Neural cell (in vitro differentiated cells): ENCODE data around the gene YPEL4. TPM values are rescaled to one million over a fixed set of nuclear protein-coding genes. Genes with fewer than 3 reads are reported as not detected.

Experiments used
- H2AFZ ChIP-seq: fragments of 200-600, 300-800 bp; sonication (generic), shearing (Covaris generic); 2 replicates; pipeline ENCODE4 v1.6.0; 2014; ENCODE audit warnings: low read depth, mild to moderate bottlenecking, antibody characterized with exemption, low read length, moderate library complexity
- H3F3A ChIP-seq: fragments of 200-600 bp; shearing (Covaris generic); 2 replicates; pipeline ENCODE4 v1.6.1; 2016; ENCODE audit warnings: mild to moderate bottlenecking, moderate library complexity, mixed read lengths, antibody characterized with exemption, low read length; ENCODE audit not compliant: insufficient read depth, poor library complexity, severe bottlenecking
- H3K27ac ChIP-seq: fragments of 200-600, 300-800 bp; sonication (generic), shearing (Covaris generic); 2 replicates; pipeline ENCODE4 v1.5.1; 2014; ENCODE audit warnings: mild to moderate bottlenecking, low read length, moderate library complexity
- H3K27me3 ChIP-seq: fragments of 300-800, 200-600 bp; sonication (generic), shearing (Covaris generic); 2 replicates; pipeline ENCODE4 v1.6.0; 2014; ENCODE audit warnings: mild to moderate bottlenecking, low read depth, low read length, moderate library complexity; ENCODE audit not compliant: insufficient read depth
- H3K36me3 ChIP-seq: fragments of 300-800, 200-600 bp; sonication (generic), shearing (Covaris generic); 2 replicates; pipeline ENCODE4 v1.5.1; 2014; ENCODE audit warnings: mild to moderate bottlenecking, antibody characterized with exemption, low read length, moderate library complexity; ENCODE audit not compliant: insufficient read depth
- H3K4me2 ChIP-seq: fragments of 300-800, 200-600 bp; sonication (generic), shearing (Covaris generic); 2 replicates; pipeline ENCODE4 v1.6.0; 2014; ENCODE audit warnings: mild to moderate bottlenecking, low read length
- H3K4me3 ChIP-seq: fragments of 300-800, 200-600 bp; sonication (generic), shearing (Covaris generic); 2 replicates; pipeline ENCODE4 v1.5.1; 2014; ENCODE audit warnings: mild to moderate bottlenecking, low read length, moderate library complexity
- H3K79me2 ChIP-seq: fragments of 200-600 bp; shearing (Covaris generic); replicated peaks from 2 replicates; pipeline ENCODE4 v1.6.0; 2014; ENCODE audit warnings: mild to moderate bottlenecking, low read length, moderate library complexity; ENCODE audit not compliant: insufficient read depth
- H3K9ac ChIP-seq: fragments of 300-800, 200-600 bp; sonication (generic), shearing (Covaris generic); 2 replicates; pipeline ENCODE4 v1.6.1; 2016; ENCODE audit warnings: mild to moderate bottlenecking, low read length, mixed read lengths
- H3K9me2 ChIP-seq: fragments of 200-600 bp; shearing (Covaris generic); 2 replicates; pipeline ENCODE4 v1.6.1; 2016; ENCODE audit warnings: mild to moderate bottlenecking, low read length, mixed read lengths; ENCODE audit not compliant: insufficient read depth
- H3K9me3 ChIP-seq: fragments of 200-600, 300-800 bp; sonication (generic), shearing (Covaris generic); 2 replicates; pipeline ENCODE4 v1.6.1; 2016; ENCODE audit warnings: mild to moderate bottlenecking, mixed run types, low read length, moderate library complexity, mixed read lengths
- H4K20me1 ChIP-seq: fragments of 200-600 bp; shearing (Covaris generic); 2 replicates; pipeline ENCODE4 v1.6.1; 2016; ENCODE audit warnings: mild to moderate bottlenecking, mixed run types; ENCODE audit not compliant: insufficient read depth
- CTCF ChIP-seq: fragments of 450-650 bp; IDR thresholded peaks from 2 replicates; pipeline ENCODE4 v1.5.1; 2014; ENCODE audit warnings: antibody characterized with exemption, mild to moderate bottlenecking, moderate library complexity; ENCODE audit not compliant: poor library complexity, severe bottlenecking
- EP300 ChIP-seq: fragments of 450-650 bp; conservative IDR thresholded peaks from 2 replicates; pipeline ENCODE4 v1.6.1; 2014; ENCODE audit warnings: antibody characterized with exemption, mild to moderate bottlenecking, moderate library complexity; ENCODE audit not compliant: poor library complexity, severe bottlenecking
- EZH2 ChIP-seq: fragments of 200-600, 300-800 bp; shearing (Covaris generic), sonication (generic); IDR thresholded peaks from 2 replicates; pipeline ENCODE4 v1.6.1; 2014; ENCODE audit warnings: antibody characterized with exemption, low read length, borderline replicate concordance, mild to moderate bottlenecking; ENCODE audit not compliant: insufficient read depth, poor library complexity, severe bottlenecking
- MXI1 ChIP-seq: fragments of 450-650 bp; conservative IDR thresholded peaks from 2 replicates; pipeline ENCODE4 v1.6.1; 2014; ENCODE audit warnings: antibody characterized with exemption, mild to moderate bottlenecking; ENCODE audit not compliant: poor library complexity, severe bottlenecking
- POLR2AphosphoS5 ChIP-seq: IDR thresholded peaks from 2 replicates; pipeline ENCODE4 v1.6.1; 2012
- RAD21 ChIP-seq: fragments of 450-650 bp; conservative IDR thresholded peaks from 2 replicates; pipeline ENCODE4 v1.6.1; 2014; ENCODE audit warnings: antibody characterized with exemption, mild to moderate bottlenecking, moderate library complexity
- REST ChIP-seq: IDR thresholded peaks from 2 replicates; pipeline ENCODE4 v1.6.1; 2012; ENCODE audit warnings: borderline replicate concordance
- SMC3 ChIP-seq: fragments of 450-650 bp; conservative IDR thresholded peaks from 2 replicates; pipeline ENCODE4 v1.6.1; 2014; ENCODE audit warnings: antibody characterized with exemption, mild to moderate bottlenecking, moderate library complexity; ENCODE audit not compliant: poor library complexity
- TAF1 ChIP-seq: IDR thresholded peaks from 2 replicates; pipeline ENCODE4 v1.6.1; 2012; ENCODE audit warnings: low read depth
- polyA plus RNA-seq: library from polyadenylated mRNA; depleted of rRNA; stranded (reverse); fragments of >200 nt; gene quantifications from 2 replicates; pipeline ENCODE4 v1.2.3, GENCODE V29; 2014

The YPEL4 gene
- polyA plus RNA-seq, 1 donor from 2014 or later, result 18.4 TPM

GRCh38 chr11:57667736-57668433 is 18.2 kb upstream of the YPEL4 start, which contains the start of gene ZDHHC5:
Gene ZDHHC5, plus strand, starts transcription at chr11:57668114. Its CDS starts 4,977 bp downstream, at chr11:57673091.
- H4K20me1 ChIP-seq, result no peaks in the 10 kb centered on the region
- no peaks in the 10 kb centered on the region for H3F3A ChIP-seq
- H3K9me2 ChIP-seq, result no peaks in the 10 kb centered on the region
- peak within 1 kb of the TSS; percentile 99 for H3K4me3 ChIP-seq
- peak within 1 kb of the TSS; percentile 60 for H2AFZ ChIP-seq
- H3K36me3 ChIP-seq, result no peaks in the 10 kb centered on the region
- H3K4me2 ChIP-seq, result peak within 1 kb of the TSS; percentile 79
- H3K9me3 ChIP-seq, result no peaks in the 10 kb centered on the region
- TF ChIP-seq REST (peak; percentile 77), MXI1 (peak; percentile 87), EP300 (peak; percentile 49), CTCF (peak; percentile 67), TAF1 (peak; percentile 53), SMC3 (peak; percentile 69), POLR2AphosphoS5 (peak; percentile 91), EZH2 (no peak), RAD21 (peak; percentile 58)
- peaks cover 42% of the 10 kb centered on the region for H3K79me2 ChIP-seq
- no peaks in the 10 kb centered on the region for H3K27me3 ChIP-seq
- peak within 1 kb of the TSS; percentile 70 for H3K9ac ChIP-seq
- H3K27ac ChIP-seq, result peak within 1 kb of the TSS; percentile 89

- H3K9ac ChIP-seq, result peak overlapping the region; percentile 70
- no peaks in the 10 kb centered on the region for H3K9me3 ChIP-seq
- TF ChIP-seq MXI1 (no peak), EP300 (peak; percentile 8), CTCF (peak; percentile 30), RAD21 (peak; percentile 40), SMC3 (peak; percentile 47), POLR2AphosphoS5 (peak; percentile 44), EZH2 (no peak), REST (peak; percentile 63), TAF1 (no peak)
- H3K36me3 ChIP-seq, result no peaks in the 10 kb centered on the region
- H3F3A ChIP-seq, result no peaks in the 10 kb centered on the region
- H3K4me3 ChIP-seq, result peak overlapping the region; percentile 99
- H3K27me3 ChIP-seq, result no peaks in the 10 kb centered on the region
- H3K4me2 ChIP-seq, result peak overlapping the region; percentile 69
- H3K27ac ChIP-seq, result peak overlapping the region; percentile 89
- H3K79me2 ChIP-seq, result peaks cover 36% of the 10 kb centered on the region
- H4K20me1 ChIP-seq, result no peaks in the 10 kb centered on the region
- peak overlapping the region; percentile 56 for H2AFZ ChIP-seq
- H3K9me2 ChIP-seq, result no peaks in the 10 kb centered on the region
These were observed 17.5 kb upstream of the YPEL4 start for GRCh38 chr11:57667117-57667735.
